ENCODE measurements around the gene PLA2G10.
"Not testable (repeated sequence)": the region's sequence is repeated elsewhere in the genome, so short reads cannot be mapped to it uniquely, and the experiment has no call there.

PLA2G10 gene

DNA sequence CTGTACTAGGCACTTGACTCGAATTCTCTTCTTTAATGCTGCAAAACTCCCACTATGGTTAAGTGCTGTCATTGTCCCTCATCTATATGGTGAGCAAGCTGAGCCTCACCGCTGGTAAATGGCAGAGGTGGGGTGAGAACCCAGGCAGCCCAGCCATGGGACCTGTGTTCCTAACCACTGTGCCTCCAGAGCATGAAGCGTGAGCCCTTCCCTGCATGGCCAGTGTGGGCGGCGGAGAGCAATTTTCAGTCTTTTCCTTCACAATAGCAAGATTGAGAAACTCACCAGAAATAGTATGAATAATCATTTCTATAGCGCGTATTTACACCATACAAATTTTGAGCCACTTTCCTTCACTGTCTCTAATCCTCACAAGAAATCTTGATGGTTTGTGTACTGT is 52.2 kb downstream of the PLA2G10 start:
- TF ChIP-seq POLR2AphosphoS5 (IDR thresholded peaks at IDR 0.05; ENCODE audit: low read depth, low read length): no peak
- no peak for TF ChIP-seq TAF1 (IDR thresholded peaks at IDR 0.05; ENCODE audit: borderline replicate concordance, low read depth, low read length)
- no peak for TF ChIP-seq POLR2A (IDR thresholded peaks at IDR 0.05; ENCODE audit: low read depth, low read length)
- DNase-seq (ENCODE audit: insufficient read length) (no peak), FAIRE-seq (no peak)

DNA sequence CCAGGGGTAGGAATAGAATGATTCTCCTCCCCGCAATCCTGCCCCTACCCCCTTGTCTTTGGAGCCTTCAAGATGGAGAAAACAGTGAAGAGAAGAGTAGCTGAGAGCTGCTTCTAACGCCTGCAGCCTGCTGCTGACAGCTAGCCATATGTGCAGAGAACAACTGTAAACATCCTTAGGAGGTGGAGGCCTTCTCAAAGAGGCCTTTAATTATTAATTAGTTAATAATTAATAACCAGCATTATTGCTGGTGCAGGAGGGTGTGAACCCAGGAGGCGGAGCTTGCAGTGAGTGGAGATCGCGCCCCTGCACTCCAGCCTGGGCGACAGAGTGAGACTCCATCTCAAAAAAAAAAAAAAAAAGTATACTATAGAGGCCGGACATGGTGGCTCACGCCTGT is 52.9 kb downstream of the PLA2G10 start:
- DNase-seq (ENCODE audit: insufficient read length): no peak

DNA sequence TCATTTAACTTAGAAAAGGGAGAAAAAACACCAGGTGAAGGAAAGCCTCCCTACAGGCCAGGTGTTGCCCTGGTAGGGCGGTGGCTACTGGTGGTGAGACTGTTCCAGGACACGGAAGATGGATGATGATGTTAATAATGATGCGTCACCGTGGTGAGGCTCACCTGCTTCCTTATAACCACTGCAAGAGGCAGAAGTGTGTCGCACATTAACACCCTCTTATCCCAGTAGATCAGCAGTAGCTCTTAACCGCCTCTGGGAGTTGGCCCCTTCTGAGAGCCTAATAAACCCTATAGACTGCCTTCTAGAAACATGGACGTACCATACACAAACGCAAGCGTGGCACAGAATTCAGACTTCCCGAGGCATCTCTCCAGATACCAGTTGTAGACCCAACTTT is 53.6 kb downstream of the PLA2G10 start:
- TF ChIP-seq POLR2AphosphoS5 (IDR thresholded peaks at IDR 0.05; ENCODE audit: low read depth, low read length): no peak
- TF ChIP-seq TAF1 (IDR thresholded peaks at IDR 0.05; ENCODE audit: borderline replicate concordance, low read depth, low read length): no peak
- no peak for TF ChIP-seq POLR2A (IDR thresholded peaks at IDR 0.05; ENCODE audit: low read depth, low read length)
- DNase-seq (ENCODE audit: insufficient read length) (no peak), FAIRE-seq (no peak)

More for the DNA sequence above, 52.9 kb downstream of the PLA2G10 start:
- TF ChIP-seq POLR2A (IDR thresholded peaks at IDR 0.05; ENCODE audit: low read depth, low read length): no peak
- TF ChIP-seq TAF1 (IDR thresholded peaks at IDR 0.05; ENCODE audit: borderline replicate concordance, low read depth, low read length): no peak
- no peak for TF ChIP-seq POLR2AphosphoS5 (IDR thresholded peaks at IDR 0.05; ENCODE audit: low read depth, low read length)
- FAIRE-seq: no peak

DNA sequence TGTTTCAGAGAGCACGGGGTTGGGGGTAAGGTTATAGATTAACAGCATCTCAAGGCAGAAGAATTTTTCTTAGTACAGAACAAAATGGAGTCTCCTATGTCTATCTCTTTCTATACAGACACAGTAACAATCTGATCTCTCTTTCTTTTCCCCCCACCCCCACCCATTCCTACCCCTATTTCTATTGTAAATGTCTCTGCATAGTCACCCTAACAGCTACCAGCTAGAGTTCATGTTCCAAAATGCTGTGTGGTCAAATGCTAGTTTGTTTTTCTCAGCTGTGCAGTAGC is 57.2 kb downstream of the PLA2G10 start:
- not testable (repeated sequence) for FAIRE-seq; DNase-seq (ENCODE audit: insufficient read length)

DNA sequence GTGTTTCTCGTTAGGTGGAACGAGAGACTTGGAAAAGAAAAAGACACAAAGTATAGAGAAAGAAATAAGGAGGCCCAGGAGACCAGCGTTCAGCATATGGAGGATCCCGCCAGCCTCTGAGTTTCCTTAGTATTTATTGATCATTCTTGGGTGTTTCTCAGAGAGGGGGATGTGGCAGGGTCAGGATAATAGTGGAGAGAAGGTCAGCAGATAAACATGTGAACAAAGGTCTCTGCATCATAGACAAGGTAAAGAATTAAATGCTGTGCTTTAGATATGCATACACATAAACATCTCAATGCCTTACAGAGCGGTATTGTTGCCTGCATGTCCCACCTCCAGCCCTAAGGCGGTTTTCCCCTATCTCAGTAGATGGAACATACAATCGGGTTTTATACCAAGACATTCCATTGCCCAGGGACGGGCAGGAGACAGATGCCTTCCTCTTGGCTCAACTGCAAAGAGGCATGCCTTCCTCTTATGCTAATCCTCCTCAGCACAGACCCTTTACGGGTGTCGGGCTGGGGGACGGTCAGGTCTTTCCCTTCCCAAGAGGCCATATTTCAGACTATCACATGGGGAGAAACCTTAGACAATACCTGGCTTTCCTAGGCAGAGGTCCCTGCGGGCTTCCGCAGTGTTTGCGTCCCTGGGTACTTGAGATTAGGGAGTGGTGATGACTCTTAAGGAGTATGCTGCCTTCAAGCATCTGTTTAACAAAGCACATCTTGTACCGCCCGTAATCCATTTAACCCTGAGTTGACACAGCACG is 57.7 kb downstream of the PLA2G10 start:
- not testable (repeated sequence) for FAIRE-seq; DNase-seq (ENCODE audit: insufficient read length)

DNA sequence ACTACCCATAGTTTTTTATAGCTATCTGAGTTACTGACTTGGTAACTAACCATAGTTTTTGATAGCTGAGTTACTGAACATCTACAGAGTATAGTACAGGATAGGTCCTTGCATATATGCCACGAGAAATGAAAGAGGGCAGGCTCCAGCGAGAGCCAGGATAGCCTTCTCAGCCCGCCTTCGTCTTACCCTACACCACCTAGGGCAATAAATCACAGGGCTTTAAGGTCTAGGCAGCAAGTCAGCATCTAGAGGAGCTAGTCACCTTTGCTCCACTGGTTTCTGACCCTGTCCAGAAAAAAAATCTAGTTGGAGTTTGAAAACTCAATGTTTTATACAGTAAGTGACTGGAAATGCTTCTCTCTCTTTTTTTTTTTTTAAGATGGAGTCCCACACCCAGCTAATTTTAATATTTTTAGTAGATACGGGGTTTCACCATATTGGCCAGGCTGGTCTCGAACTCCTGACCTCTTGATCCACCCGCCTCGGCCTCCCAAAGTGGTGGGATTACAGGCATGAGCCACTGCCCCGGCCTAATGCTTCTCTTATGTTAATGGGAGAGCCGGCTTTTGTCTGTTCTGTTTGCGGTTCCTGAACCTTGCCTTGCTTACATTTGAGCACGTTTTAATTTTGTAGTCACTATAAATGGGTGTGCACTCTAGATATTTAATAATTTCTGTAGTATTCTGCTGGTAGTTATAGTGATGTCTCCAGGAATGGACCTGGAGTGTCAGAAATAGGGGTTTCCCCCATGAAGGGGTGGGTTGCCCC is 58.5 kb downstream of the PLA2G10 start:
- no peak for TF ChIP-seq POLR2A (IDR thresholded peaks at IDR 0.05; ENCODE audit: low read depth, low read length)
- no peak for TF ChIP-seq POLR2AphosphoS5 (IDR thresholded peaks at IDR 0.05; ENCODE audit: low read depth, low read length)
- TF ChIP-seq TAF1 (IDR thresholded peaks at IDR 0.05; ENCODE audit: borderline replicate concordance, low read depth, low read length): no peak
- FAIRE-seq: no peak
- no peak for DNase-seq (ENCODE audit: insufficient read length)

DNA sequence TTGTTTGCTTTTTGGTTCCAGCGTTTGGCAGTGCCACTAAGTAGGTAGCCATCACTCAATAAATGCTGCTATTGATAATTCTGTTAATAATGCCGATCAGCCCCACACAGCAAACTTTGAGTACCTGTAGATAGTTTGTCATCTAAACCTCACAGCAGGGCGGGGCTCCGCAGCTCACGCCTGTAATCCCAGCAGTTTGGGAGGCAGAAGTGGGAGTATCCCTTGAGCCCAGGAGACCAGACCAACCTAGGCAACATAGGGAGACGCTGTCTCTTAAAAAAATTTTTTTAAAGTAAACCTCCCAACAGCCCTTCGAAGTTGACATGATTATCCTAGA is 59.8 kb downstream of the PLA2G10 start:
- DNase-seq (ENCODE audit: insufficient read length): no peak
- TF ChIP-seq POLR2A (IDR thresholded peaks at IDR 0.05; ENCODE audit: low read depth, low read length): no peak
- no peak for TF ChIP-seq TAF1 (IDR thresholded peaks at IDR 0.05; ENCODE audit: borderline replicate concordance, low read depth, low read length)
- no peak for FAIRE-seq

DNA sequence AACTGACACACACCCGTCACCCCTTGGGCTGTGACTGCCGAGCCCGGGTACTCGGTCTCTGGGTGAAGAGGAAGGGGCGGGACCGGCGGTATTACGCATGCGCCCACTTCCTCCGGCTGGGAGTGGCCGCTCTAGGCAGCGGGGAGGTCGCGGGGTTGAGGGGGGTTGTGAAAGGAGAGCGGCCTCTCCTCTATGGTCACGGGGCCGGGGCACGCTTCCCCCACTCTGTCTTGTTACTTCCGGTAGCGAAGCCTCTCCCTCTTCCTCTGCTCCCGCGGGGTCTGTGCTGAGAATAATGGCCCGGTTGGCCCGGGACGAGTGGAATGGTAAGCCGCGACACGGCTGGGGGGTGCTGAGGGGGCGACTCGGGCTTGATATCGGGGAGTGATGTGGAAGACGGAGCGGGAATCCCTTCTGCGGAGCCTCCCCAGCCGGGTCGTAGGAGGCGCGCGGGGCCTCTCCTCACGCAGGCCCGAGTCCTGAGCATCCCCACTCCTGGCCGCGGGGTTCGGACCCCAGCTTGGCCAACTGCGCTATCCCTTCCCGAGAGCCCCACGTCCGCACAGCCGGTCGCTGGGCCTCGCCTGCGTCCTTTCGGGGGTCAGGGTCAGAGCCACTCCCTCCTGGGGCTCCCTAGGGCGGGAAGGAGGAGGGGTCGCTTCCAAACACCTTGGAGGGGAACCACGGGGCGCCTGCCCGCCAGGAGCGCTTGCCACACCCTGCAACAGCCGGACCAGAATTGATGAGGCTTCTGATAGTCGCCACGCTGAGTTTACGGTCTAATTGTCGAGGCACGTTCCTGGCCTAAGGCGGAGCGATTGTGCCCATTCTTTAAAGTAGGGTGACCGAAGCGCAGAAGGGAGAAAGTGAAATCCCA is 61.2 kb downstream of the PLA2G10 start, which contains the start of gene BFAR:
Gene BFAR, plus strand, starts transcription at position 259 of the 877 bp plus-strand sequence. CDS start 11,396 bp downstream, outside the sequence.
- peak; percentile 86 for DNase-seq (ENCODE audit: insufficient read length)
- peak; percentile 99 for TF ChIP-seq POLR2AphosphoS5 (IDR thresholded peaks at IDR 0.05; ENCODE audit: low read depth, low read length)
- TF ChIP-seq TAF1 (IDR thresholded peaks at IDR 0.05; ENCODE audit: borderline replicate concordance, low read depth, low read length): peak; percentile 94
- TF ChIP-seq POLR2A (IDR thresholded peaks at IDR 0.05; ENCODE audit: low read depth, low read length): peak; percentile 99
- peak; percentile 81 for FAIRE-seq

DNA sequence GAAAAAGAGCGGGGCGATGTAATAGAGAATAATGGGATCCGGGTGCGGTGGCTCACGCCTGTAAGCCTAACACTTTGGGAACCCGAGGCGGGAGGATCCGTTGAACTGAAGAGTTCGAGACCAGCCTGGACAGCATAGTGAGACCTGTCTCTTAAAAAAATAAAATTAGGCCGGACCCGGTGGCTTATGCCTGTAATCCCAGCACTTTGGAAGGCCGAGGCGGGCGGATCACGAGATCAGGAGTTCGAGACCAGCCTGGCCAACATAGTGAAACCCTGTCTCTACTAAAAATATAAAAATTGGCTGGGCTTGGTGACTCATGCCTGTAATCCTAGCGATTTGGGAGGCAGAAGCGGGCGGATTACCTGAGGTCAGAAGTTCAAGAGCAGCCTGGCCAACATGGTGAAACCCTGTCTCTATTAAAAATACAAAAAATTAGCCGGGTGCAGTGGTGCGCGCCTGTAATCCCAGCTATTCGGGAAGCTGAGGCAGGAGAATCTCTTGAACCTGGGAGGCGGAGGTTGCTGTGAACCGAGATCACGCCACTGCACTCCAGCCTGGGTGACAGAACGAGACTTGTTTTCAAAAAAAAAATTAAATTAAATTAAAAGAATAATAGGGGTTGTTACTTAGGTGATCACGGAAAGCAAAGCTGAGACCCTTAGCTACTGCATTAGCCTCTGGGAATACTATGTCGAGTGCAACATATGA is 63.3 kb downstream of the PLA2G10 start:
- not testable (repeated sequence) for DNase-seq (ENCODE audit: insufficient read length); FAIRE-seq

DNA sequence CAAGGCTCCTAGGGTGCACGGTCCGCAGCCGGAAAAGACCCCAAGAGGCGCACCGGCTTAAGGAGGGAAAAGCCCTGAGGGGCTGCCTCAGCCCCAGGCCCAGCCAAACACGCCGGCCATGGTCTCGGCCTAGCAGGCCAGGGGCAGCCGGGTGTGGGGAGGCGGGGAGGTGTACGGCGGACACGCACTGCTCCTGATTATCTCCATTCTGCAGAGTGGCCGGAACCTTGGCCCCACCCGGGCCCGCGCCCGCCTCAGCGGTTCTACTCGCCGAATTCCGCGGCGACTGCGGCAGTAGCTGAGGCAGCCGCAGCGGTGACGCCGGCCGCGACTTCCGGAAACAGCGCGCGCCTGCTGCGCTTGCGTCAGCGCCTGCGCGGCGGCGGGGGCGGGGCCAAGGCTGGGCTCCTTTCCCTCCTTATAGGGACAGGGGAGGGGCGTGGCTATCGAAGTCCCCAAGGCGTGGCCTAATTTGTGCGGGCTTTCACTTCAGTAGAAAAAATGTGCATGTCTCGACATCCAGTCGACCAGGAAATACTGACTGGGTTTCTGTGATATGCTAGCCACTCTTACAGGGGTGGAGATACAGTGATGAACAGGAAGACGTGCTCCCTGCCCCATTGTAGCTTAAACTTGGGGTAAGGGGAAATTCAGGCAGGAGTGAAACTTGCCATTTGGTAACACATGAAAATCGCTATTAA is 64.0 kb downstream of the PLA2G10 start, which contains the start of gene PARN:
Gene PARN, minus strand, starts transcription at position 342 of the 701 bp plus-strand sequence. Its CDS starts 135 bp downstream, at position 207.
- no peak; the same call in 1 of the 2 replicates for TF ChIP-seq TAF1 (IDR thresholded peaks at IDR 0.05; ENCODE audit: borderline replicate concordance, low read depth, low read length)
- peak; percentile 94 for TF ChIP-seq POLR2AphosphoS5 (IDR thresholded peaks at IDR 0.05; ENCODE audit: low read depth, low read length)
- peak; percentile 97 for TF ChIP-seq POLR2A (IDR thresholded peaks at IDR 0.05; ENCODE audit: low read depth, low read length)
- peak; percentile 87 for FAIRE-seq
- peak; percentile 91 for DNase-seq (ENCODE audit: insufficient read length)

DNA sequence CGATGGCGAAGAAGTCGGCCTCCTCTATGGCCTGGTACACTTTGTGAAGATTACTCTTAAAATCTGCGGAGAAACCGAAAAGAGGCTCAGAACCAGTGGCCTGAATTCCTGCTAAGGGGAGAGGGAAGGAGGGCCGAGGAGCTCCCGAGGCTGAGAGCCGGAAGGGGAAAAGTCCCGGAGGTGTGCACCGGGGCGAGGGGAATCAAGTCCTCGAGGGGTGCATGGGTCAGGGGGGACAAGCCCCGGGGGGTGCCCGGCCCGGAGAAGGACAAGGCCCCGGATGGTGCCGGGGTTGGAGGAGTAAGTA is 64.5 kb downstream of the PLA2G10 start:
- no peak for FAIRE-seq
- no peak for DNase-seq (ENCODE audit: insufficient read length)
- TF ChIP-seq TAF1 (IDR thresholded peaks at IDR 0.05; ENCODE audit: borderline replicate concordance, low read depth, low read length) (no peak), POLR2A (IDR thresholded peaks at IDR 0.05; ENCODE audit: low read depth, low read length) (no peak), POLR2AphosphoS5 (IDR thresholded peaks at IDR 0.05; ENCODE audit: low read depth, low read length) (no peak)

Measured in GM12892 (cell line).